ENCODE data around the gene TRAPPC2L. TPM values are rescaled to one million over a fixed set of nuclear protein-coding genes. Genes with fewer than 3 reads are reported as not detected.

The TRAPPC2L gene
- total RNA-seq, 1 donor from 2014 or later: 48.3 TPM

- H3K4me3 ChIP-seq (ENCODE audit: low read depth, low read length): no peak overlapping the region
- no peak for TF ChIP-seq CTCF (conservative IDR thresholded peaks at IDR 0.05; ENCODE audit: low read depth, low read length)
- no peak for DNase-seq (ENCODE audit: low read depth)
Measured at GRCh38 chr16:88839745-88840599, 17.0 kb upstream of the TRAPPC2L start.

- no peak for DNase-seq (ENCODE audit: low read depth)
- TF ChIP-seq CTCF (conservative IDR thresholded peaks at IDR 0.05; ENCODE audit: low read depth, low read length): no peak
- no peak overlapping the region for H3K4me3 ChIP-seq (ENCODE audit: low read depth, low read length)
Measured at GRCh38 chr16:88840600-88841215, 16.2 kb upstream of the TRAPPC2L start.

- DNase-seq (ENCODE audit: low read depth): no peak
- H3K4me3 ChIP-seq (ENCODE audit: low read depth, low read length): no peak overlapping the region
- TF ChIP-seq CTCF (conservative IDR thresholded peaks at IDR 0.05; ENCODE audit: low read depth, low read length): no peak
Measured at GRCh38 chr16:88841521-88842307, 15.2 kb upstream of the TRAPPC2L start.

- no peak for DNase-seq (ENCODE audit: low read depth)
- H3K4me3 ChIP-seq (ENCODE audit: low read depth, low read length): no peak overlapping the region
- no peak for TF ChIP-seq CTCF (conservative IDR thresholded peaks at IDR 0.05; ENCODE audit: low read depth, low read length)
Measured at GRCh38 chr16:88842308-88842756, 14.6 kb upstream of the TRAPPC2L start.

DNA sequence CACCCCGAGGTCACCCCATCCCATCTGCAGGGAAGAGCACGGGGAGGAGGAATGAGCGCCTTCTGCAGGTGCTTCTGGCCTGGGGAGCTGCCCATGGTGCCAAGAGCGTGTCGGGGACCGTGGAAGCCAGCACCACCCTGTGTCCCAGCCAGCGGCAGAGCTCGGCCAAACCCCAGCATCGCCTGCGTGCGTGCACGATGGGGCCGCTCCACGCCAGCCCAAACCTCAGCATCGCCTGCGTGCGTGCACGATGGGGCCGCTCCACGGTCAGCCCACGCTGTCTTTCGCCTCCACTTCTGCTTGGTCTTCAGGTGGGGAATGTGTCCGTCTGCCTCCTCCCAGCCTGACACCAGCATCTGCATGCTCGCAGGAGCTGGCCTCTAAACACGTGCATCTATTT is 14.1 kb upstream of the TRAPPC2L start:
- no peak overlapping the region for H3K4me3 ChIP-seq (ENCODE audit: low read depth, low read length)
- TF ChIP-seq CTCF (conservative IDR thresholded peaks at IDR 0.05; ENCODE audit: low read depth, low read length): no peak
- DNase-seq (ENCODE audit: low read depth): no peak

DNA sequence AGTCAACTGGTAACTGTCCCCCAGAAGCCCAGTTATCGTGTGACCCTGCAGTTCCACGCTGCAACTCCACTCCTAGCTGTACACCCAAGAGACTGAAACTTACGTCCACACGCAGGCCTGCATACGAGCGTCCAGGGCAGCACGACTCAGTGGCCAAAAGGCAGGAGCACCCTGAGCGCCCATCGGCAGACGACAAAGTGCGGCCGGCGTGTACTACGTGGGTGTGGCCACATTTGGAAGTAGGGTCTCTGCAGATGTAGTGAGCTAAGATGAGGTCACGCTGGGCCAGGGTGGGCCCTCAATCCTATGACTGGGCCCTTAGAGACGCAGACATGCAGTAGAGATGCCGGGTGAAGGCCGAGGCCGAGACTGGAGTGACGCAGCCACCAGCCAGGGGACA is 13.7 kb upstream of the TRAPPC2L start:
- DNase-seq (ENCODE audit: low read depth): no peak
- TF ChIP-seq CTCF (conservative IDR thresholded peaks at IDR 0.05; ENCODE audit: low read depth, low read length): no peak
- H3K4me3 ChIP-seq (ENCODE audit: low read depth, low read length): no peak overlapping the region
